DND-41 (cell line): ENCODE results near the gene MYO1B.

Experiments used
- ATAC-seq: fragments of 200-7000 bp; cut with Tn5 transposase; 3 replicates; pipeline ENCODE4 v1.9.1; 2021; ENCODE audit warnings: low read depth; ENCODE audit not compliant: insufficient read depth
- DNase-seq: peaks from one replicate; pipeline ENCODE4 v3.0.0-alpha.2; 2020
- H2AFZ ChIP-seq: 2 replicates; pipeline ENCODE4 v1.6.0; 2012; ENCODE audit warnings: low read depth, low read length
- H3K27ac ChIP-seq: 2 replicates; pipeline ENCODE4 v1.5.1; 2012; ENCODE audit warnings: low read length, inconsistent platforms
- H3K27me3 ChIP-seq: fragments of 200-600 bp; sonication (generic); 2 replicates; pipeline ENCODE4 v1.6.0; 2012; ENCODE audit warnings: low read length, mild to moderate bottlenecking, inconsistent platforms; ENCODE audit not compliant: insufficient read depth, poor library complexity
- H3K36me3 ChIP-seq: 2 replicates; pipeline ENCODE4 v1.5.1; 2012; ENCODE audit warnings: low read length, inconsistent platforms; ENCODE audit not compliant: insufficient read depth
- H3K4me1 ChIP-seq: 2 replicates; pipeline ENCODE4 v1.5.1; 2012; ENCODE audit warnings: mild to moderate bottlenecking, low read length; ENCODE audit not compliant: insufficient read depth
- H3K4me2 ChIP-seq: 2 replicates; pipeline ENCODE4 v1.6.0; 2012; ENCODE audit warnings: mild to moderate bottlenecking, moderate library complexity, low read length, inconsistent platforms; ENCODE audit not compliant: insufficient read depth
- H3K4me3 ChIP-seq, 2 experiments: fragments of 200-600 bp in 1 of 2; shearing (Covaris generic) in 1 of 2; 2 replicates each; pipeline ENCODE4 v1.5.1; 2012 to 2016; ENCODE audit warnings: inconsistent platforms in 2 of 2, low read length in 2 of 2, mild to moderate bottlenecking in 2 of 2, low read depth in 1 of 2, moderate library complexity in 1 of 2
- H3K79me2 ChIP-seq: 2 replicates; pipeline ENCODE4 v1.6.0; 2012; ENCODE audit warnings: low read length, inconsistent platforms; ENCODE audit not compliant: insufficient read depth
- H3K9ac ChIP-seq: 2 replicates; pipeline ENCODE4 v1.6.0; 2012; ENCODE audit warnings: low read depth, mild to moderate bottlenecking, inconsistent platforms, low read length, moderate library complexity
- H3K9me3 ChIP-seq: 2 replicates; pipeline ENCODE4 v1.5.1; 2012; ENCODE audit warnings: low read length, moderate library complexity, mild to moderate bottlenecking, inconsistent platforms; ENCODE audit not compliant: insufficient read depth, severe bottlenecking
- H4K20me1 ChIP-seq: 2 replicates; pipeline ENCODE4 v1.6.0; 2012; ENCODE audit warnings: low read length; ENCODE audit not compliant: insufficient read depth
- CTCF ChIP-seq: IDR thresholded peaks from 2 replicates; pipeline ENCODE4 v1.5.1; 2012; ENCODE audit warnings: borderline replicate concordance, low read length, moderate library complexity, mild to moderate bottlenecking; ENCODE audit not compliant: poor library complexity, severe bottlenecking; ENCODE audit errors: extremely low read depth
- EZH2 ChIP-seq: IDR thresholded peaks from 3 replicates; pipeline ENCODE4 v1.6.1; 2012; ENCODE audit warnings: borderline replicate concordance, low read depth, mild to moderate bottlenecking, moderate library complexity, low read length, inconsistent platforms; ENCODE audit not compliant: severe bottlenecking

MYO1B gene

GRCh38 chr2:191225126-191225525 lies 20.1 kb upstream of the MYO1B start:
- no peak overlapping the region for H3K9ac ChIP-seq
- ATAC-seq (no peak), DNase-seq (no peak)
- no peak overlapping the region for H2AFZ ChIP-seq
- no peak overlapping the region for H3K27ac ChIP-seq
- H4K20me1 ChIP-seq: no peaks in the 10 kb centered on the region
- H3K4me1 ChIP-seq: no peaks in the 10 kb centered on the region
- no peak overlapping the region for H3K4me2 ChIP-seq
- TF ChIP-seq EZH2 (no peak), CTCF (no peak)
- no peaks in the 10 kb centered on the region for H3K36me3 ChIP-seq
- no peaks in the 10 kb centered on the region for H3K9me3 ChIP-seq
- H3K79me2 ChIP-seq: no peaks in the 10 kb centered on the region
- H3K4me3 ChIP-seq: no peak overlapping the region
- no peaks in the 10 kb centered on the region for H3K27me3 ChIP-seq

- Histone ChIP-seq H3K4me2 (no peak overlapping the region), H3K9ac (no peak overlapping the region), H3K4me3 (no peak overlapping the region), H3K79me2 (no peaks in the 10 kb centered on the region), H2AFZ (no peak overlapping the region), H3K27ac (no peak overlapping the region), H3K36me3 (no peaks in the 10 kb centered on the region), H4K20me1 (no peaks in the 10 kb centered on the region), H3K27me3 (no peaks in the 10 kb centered on the region), H3K4me1 (no peaks in the 10 kb centered on the region), H3K9me3 (no peaks in the 10 kb centered on the region)
- TF ChIP-seq EZH2 (no peak), CTCF (no peak)
- DNase-seq (no peak), ATAC-seq (no peak)
Measured at GRCh38 chr2:191225690-191226089, 19.5 kb upstream of the MYO1B start.

GRCh38 chr2:191226196-191226595 lies 19.0 kb upstream of the MYO1B start:
- Histone ChIP-seq H3K4me3 (no peak overlapping the region), H4K20me1 (no peaks in the 10 kb centered on the region), H3K36me3 (no peaks in the 10 kb centered on the region), H3K4me2 (no peak overlapping the region), H3K79me2 (no peaks in the 10 kb centered on the region), H3K27ac (no peak overlapping the region), H2AFZ (no peak overlapping the region), H3K9ac (no peak overlapping the region), H3K4me1 (no peaks in the 10 kb centered on the region), H3K27me3 (no peaks in the 10 kb centered on the region), H3K9me3 (no peaks in the 10 kb centered on the region)
- DNase-seq: no peak
- TF ChIP-seq EZH2: no peak
- no peak for TF ChIP-seq CTCF
- ATAC-seq: no peak

- no peaks in the 10 kb centered on the region for H3K4me1 ChIP-seq
- TF ChIP-seq EZH2 (no peak), CTCF (no peak)
- DNase-seq: no peak
- no peak overlapping the region for H3K9ac ChIP-seq
- no peaks in the 10 kb centered on the region for H4K20me1 ChIP-seq
- no peaks in the 10 kb centered on the region for H3K9me3 ChIP-seq
- no peak overlapping the region for H3K4me3 ChIP-seq
- no peak overlapping the region for H3K4me2 ChIP-seq
- H3K27me3 ChIP-seq: no peaks in the 10 kb centered on the region
- no peaks in the 10 kb centered on the region for H3K36me3 ChIP-seq
- H3K27ac ChIP-seq: no peak overlapping the region
- no peaks in the 10 kb centered on the region for H3K79me2 ChIP-seq
- H2AFZ ChIP-seq: no peak overlapping the region
- no peak for ATAC-seq
Measured at GRCh38 chr2:191228333-191228732, 16.9 kb upstream of the MYO1B start.
